HG03135 (cell line): ENCODE data around the gene EPS8L3.
"Not testable (repeated sequence)": the region's sequence is repeated elsewhere in the genome, so short reads cannot be mapped to it uniquely, and the experiment has no call there.

Experiments
- ATAC-seq: cut with Tn5 transposase; IDR thresholded peaks from one replicate; pipeline ENCODE4 v1.9.1; 2021; ENCODE audit warnings: mild to moderate bottlenecking, moderate library complexity; ENCODE audit not compliant: unreplicated experiment

EPS8L3 gene

GRCh38 chr1:109748311-109748710, 15.4 kb downstream of the EPS8L3 start:
- not testable (repeated sequence) for ATAC-seq

GRCh38 chr1:109740615-109741373, 22.9 kb downstream of the EPS8L3 start, which contains the start of gene GSTM3:
Gene GSTM3 (minus strand): TSS chr1:109741038. CDS start chr1:109740287, 751 bp downstream.
- ATAC-seq = peak; percentile 29

GRCh38 chr1:109739738-109740614, 23.7 kb downstream of the EPS8L3 start:
- peak; percentile 85 for ATAC-seq

- no peak for ATAC-seq
These were observed 30.4 kb downstream of the EPS8L3 start for GRCh38 chr1:109733236-109733870.

- no peak for ATAC-seq
These were observed 31.3 kb downstream of the EPS8L3 start for GRCh38 chr1:109732390-109732881.

GRCh38 chr1:109730666-109731065, 33.1 kb downstream of the EPS8L3 start:
- no peak for ATAC-seq

GRCh38 chr1:109728870-109729269, 34.9 kb downstream of the EPS8L3 start:
- ATAC-seq = no peak

- no peak for ATAC-seq
These were observed 36.9 kb downstream of the EPS8L3 start for GRCh38 chr1:109726728-109727373.

GRCh38 chr1:109726007-109726406, 37.7 kb downstream of the EPS8L3 start:
- no peak for ATAC-seq

- ATAC-seq = no peak
These were observed 38.2 kb downstream of the EPS8L3 start for GRCh38 chr1:109725510-109725909.

- ATAC-seq = no peak
These were observed 38.8 kb downstream of the EPS8L3 start for GRCh38 chr1:109724933-109725332.

- no peak for ATAC-seq
These were observed 40.6 kb downstream of the EPS8L3 start for GRCh38 chr1:109722908-109723691.

- no peak for ATAC-seq
These were observed 41.8 kb downstream of the EPS8L3 start for GRCh38 chr1:109721971-109722370.

- ATAC-seq = no peak
These were observed 42.7 kb downstream of the EPS8L3 start for GRCh38 chr1:109721042-109721441.

GRCh38 chr1:109719337-109719837, 44.3 kb downstream of the EPS8L3 start:
- ATAC-seq = no peak

GRCh38 chr1:109718495-109718894, 45.2 kb downstream of the EPS8L3 start:
- no peak for ATAC-seq

GRCh38 chr1:109717729-109718128, 46.0 kb downstream of the EPS8L3 start:
- ATAC-seq = no peak

GRCh38 chr1:109716570-109717090, 47.1 kb downstream of the EPS8L3 start:
- ATAC-seq = no peak

- ATAC-seq = no peak
These were observed 47.6 kb downstream of the EPS8L3 start for GRCh38 chr1:109716121-109716520.
